Measurements from ENCODE around the gene SERINC2. TPM values are rescaled to one million over a fixed set of nuclear protein-coding genes. Genes with fewer than 3 reads are reported as not detected.
A peak's percentile ranks its signal among the peaks of the same experiment; 100 is the strongest.

Gene SERINC2
- polyA plus RNA-seq, 2 of the 4 experiments (the other 2 are of a cell fraction): 6.0 to 16.3 TPM

- CTCF ChIA-PET: no interaction called here
- Histone ChIP-seq H3K4me1 (peaks cover 19% of the 10 kb centered on the region), H3K4me3 (no peak overlapping the region), H3K4me2 (peak overlapping the region; percentile 72), H3K27ac (peak overlapping the region; percentile 86 to 88), H3K9me3 (peaks cover 11% of the 10 kb centered on the region)
- ATAC-seq (no peak), FAIRE-seq (no peak), DNase-seq (ENCODE audit: low read depth in 1 of 2, low spot score in 1 of 2) (no peak)
- POLR2A ChIA-PET: no interaction called here
- 98% methylated on average over 3 of the region's 3 CpGs for WGBS (ENCODE audit: missing lambda C conversion rate)
- TF ChIP-seq FOXS1 (CRISPR knock-in tag; IDR thresholded peaks at IDR 0.05) (no peak), CBX2 (IDR thresholded peaks at IDR 0.05; ENCODE audit: borderline replicate concordance, low read depth) (no peak), POLR2A (IDR thresholded peaks at IDR 0.05; ENCODE audit: low read length) (no peak), RFX5 (IDR thresholded peaks at IDR 0.05) (no peak), POLR2AphosphoS2 (conservative IDR thresholded peaks at IDR 0.05; ENCODE audit: low read length) (no peak), CBX8 (IDR thresholded peaks at IDR 0.05) (no peak), JUNB (IDR thresholded peaks at IDR 0.05) (no peak), ESRRA (IDR thresholded peaks at IDR 0.05; ENCODE audit: borderline replicate concordance, low read length) (no peak), BHLHE40 (IDR thresholded peaks at IDR 0.05; ENCODE audit: low read depth, low read length) (no peak), JUN (IDR thresholded peaks at IDR 0.05) (no peak), RARB (CRISPR knock-in tag; IDR thresholded peaks at IDR 0.05) (no peak), SMC3 (IDR thresholded peaks at IDR 0.05) (no peak), CHD2 (IDR thresholded peaks at IDR 0.05; ENCODE audit: low read length, partially characterized antibody) (no peak)
- TF ChIP-seq, protein P1, sequence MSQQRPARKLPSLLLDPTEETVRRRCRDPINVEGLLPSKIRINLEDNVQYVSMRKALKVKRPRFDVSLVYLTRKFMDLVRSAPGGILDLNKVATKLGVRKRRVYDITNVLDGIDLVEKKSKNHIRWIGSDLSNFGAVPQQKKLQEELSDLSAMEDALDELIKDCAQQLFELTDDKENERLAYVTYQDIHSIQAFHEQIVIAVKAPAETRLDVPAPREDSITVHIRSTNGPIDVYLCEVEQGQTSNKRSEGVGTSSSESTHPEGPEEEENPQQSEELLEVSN (IDR thresholded peaks at IDR 0.05; ENCODE audit: borderline replicate concordance, low read depth): no peak
Measured at GRCh38 chr1:31445951-31446350, 32.9 kb downstream of the SERINC2 start.

DNA sequence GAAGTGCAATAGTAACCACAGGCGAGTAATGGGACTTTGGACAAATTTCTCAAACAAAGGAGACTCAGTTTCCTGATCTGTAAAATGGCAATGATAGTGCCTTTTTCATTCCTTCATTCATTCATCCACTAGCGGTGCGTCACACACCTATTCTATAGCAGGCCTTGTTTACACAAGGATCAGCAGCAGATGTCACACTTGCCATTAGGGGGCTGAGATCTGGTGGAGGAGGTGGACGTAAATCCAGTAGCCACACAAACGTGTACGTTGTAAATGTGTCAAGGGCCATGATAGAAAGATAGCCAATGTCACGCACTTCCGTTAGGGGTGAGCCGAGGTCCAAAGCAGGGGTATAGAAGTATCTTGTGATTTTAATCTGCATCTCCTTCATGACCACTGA is 34.2 kb downstream of the SERINC2 start:
- ChIA-PET CTCF (no interaction called here), POLR2A (no interaction called here)
- WGBS (ENCODE audit: missing lambda C conversion rate): 74% methylated on average over 9 of the region's 9 CpGs
- no peak for DNase-seq (ENCODE audit: low read depth in 1 of 2, low spot score in 1 of 2)
- TF ChIP-seq HOXB13 (CRISPR knock-in tag; IDR thresholded peaks at IDR 0.05; ENCODE audit: low read depth) (no peak), HOXB5 (CRISPR knock-in tag; IDR thresholded peaks at IDR 0.05) (no peak), RARB (CRISPR knock-in tag; IDR thresholded peaks at IDR 0.05) (no peak), MYC (IDR thresholded peaks at IDR 0.05; ENCODE audit: borderline replicate concordance, low read length) (no peak), GATA3 (IDR thresholded peaks at IDR 0.05; ENCODE audit: borderline replicate concordance) (no peak), TFCP2L1 (CRISPR knock-in tag; IDR thresholded peaks at IDR 0.05) (no peak), POLR2AphosphoS2 (conservative IDR thresholded peaks at IDR 0.05; ENCODE audit: low read length) (no peak), RAD21 (conservative IDR thresholded peaks at IDR 0.05 in 1 of 2, IDR thresholded peaks at IDR 0.05 in 1 of 2) (no peak), POLR2A (IDR thresholded peaks at IDR 0.05; ENCODE audit: low read length) (no peak), CHD4 (IDR thresholded peaks at IDR 0.05; ENCODE audit: borderline replicate concordance) (no peak), HEYL (CRISPR knock-in tag; IDR thresholded peaks at IDR 0.05) (no peak), HMGXB4 (CRISPR knock-in tag; IDR thresholded peaks at IDR 0.05; ENCODE audit: borderline replicate concordance) (no peak), CHD2 (IDR thresholded peaks at IDR 0.05; ENCODE audit: low read length, partially characterized antibody) (no peak), BHLHE40 (IDR thresholded peaks at IDR 0.05; ENCODE audit: low read depth, low read length) (no peak), ESRRA (IDR thresholded peaks at IDR 0.05; ENCODE audit: borderline replicate concordance, low read length) (no peak), TP53 (CRISPR knock-in tag; IDR thresholded peaks at IDR 0.05) (no peak), MAZ (IDR thresholded peaks at IDR 0.05; ENCODE audit: borderline replicate concordance, low read depth, low read length) (no peak)
- Histone ChIP-seq H3K4me2 (no peak overlapping the region), H3K9me3 (peaks cover 11% of the 10 kb centered on the region), H3K4me1 (peaks cover 19% of the 10 kb centered on the region), H3K4me3 (no peak overlapping the region), H3K27ac (peak overlapping the region; percentile 5 to 56; a peak in 4 of 6 replicates)
- no peak for ATAC-seq
- FAIRE-seq: no peak
